Loucy (cell line): ENCODE results near the gene PWP2.

Experiments
- CTCF ChIP-seq: fragments of 200-600 bp; sonication (generic); conservative IDR thresholded peaks from 2 replicates; pipeline ENCODE4 v1.5.1; 2014; ENCODE audit warnings: mild to moderate bottlenecking, antibody characterized with exemption, low read length
- EZH2phosphoT487 ChIP-seq: fragments of 200-600 bp; IDR thresholded peaks from 2 replicates; pipeline ENCODE4 v1.6.1; 2018; ENCODE audit warnings: antibody characterized with exemption, mild to moderate bottlenecking, moderate library complexity, borderline replicate concordance

DNA sequence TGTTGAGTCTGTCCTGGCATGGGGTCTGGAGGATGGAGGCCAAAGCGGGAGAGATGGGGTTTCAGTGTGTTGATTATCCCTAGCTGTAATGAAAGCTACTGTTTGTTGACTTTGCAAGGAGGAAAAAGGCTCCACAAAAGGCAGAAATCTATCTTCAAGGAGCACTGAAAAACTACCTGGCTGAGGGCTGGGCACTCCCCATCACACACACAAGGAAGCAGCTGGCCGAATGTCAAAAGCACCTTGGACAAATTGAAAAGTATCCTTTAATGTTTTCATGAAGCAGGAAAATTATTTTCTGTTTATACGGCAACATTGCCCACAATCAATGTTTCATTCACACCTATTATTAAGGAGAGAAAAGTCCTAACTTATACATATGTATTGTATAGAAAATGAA is 27.8 kb upstream of the PWP2 start:
- TF ChIP-seq CTCF (no peak), EZH2phosphoT487 (no peak)
